Muscle layer of duodenum (tissue), 2 donors: ENCODE measurements around the gene KCNQ5.

ENCODE experiments used
- H3K27ac ChIP-seq: one replicate; pipeline ENCODE4 v1.7.0; 2013; ENCODE audit warnings: mild to moderate bottlenecking, low read length
- H3K27me3 ChIP-seq: one replicate; pipeline ENCODE4 v1.7.0; 2013; ENCODE audit warnings: low read depth, mild to moderate bottlenecking, control low read depth, low read length
- H3K36me3 ChIP-seq, 2 donors: one replicate each; pipeline ENCODE4 v1.7.0; 2013; ENCODE audit warnings: low read length in 2 of 2, control low read depth in 1 of 2, mild to moderate bottlenecking in 1 of 2; ENCODE audit not compliant: insufficient read depth in 2 of 2, control insufficient read depth in 1 of 2
- H3K4me1 ChIP-seq, 2 donors: one replicate each; pipeline ENCODE4 v1.7.0; 2013; ENCODE audit warnings: low read length in 2 of 2, mild to moderate bottlenecking in 2 of 2, control low read depth in 1 of 2, moderate library complexity in 1 of 2; ENCODE audit not compliant: insufficient read depth in 2 of 2, control insufficient read depth in 1 of 2
- H3K4me3 ChIP-seq, 2 donors: one replicate each; pipeline ENCODE4 v1.7.0; 2013; ENCODE audit warnings: low read length in 2 of 2, low read depth in 1 of 2, mild to moderate bottlenecking in 1 of 2
- H3K9me3 ChIP-seq, 2 donors: one replicate each; pipeline ENCODE4 v1.7.0; 2013; ENCODE audit warnings: low read length in 2 of 2, control low read depth in 1 of 2, mild to moderate bottlenecking in 1 of 2; ENCODE audit not compliant: control insufficient read depth in 1 of 2
- donor health status: healthy.

The KCNQ5 gene

GRCh38 chr6:72925136-72925535 is 303.3 kb downstream of the KCNQ5 start:
- Histone ChIP-seq H3K4me3 (no peak overlapping the region), H3K4me1 (no peaks in the 10 kb centered on the region), H3K27me3 (no peaks in the 10 kb centered on the region), H3K9me3 (no peaks in the 10 kb centered on the region), H3K36me3 (no peaks in the 10 kb centered on the region), H3K27ac (no peak overlapping the region)

GRCh38 chr6:72930556-72931132 is 308.8 kb downstream of the KCNQ5 start:
- no peaks in the 10 kb centered on the region for H3K9me3 ChIP-seq
- H3K27me3 ChIP-seq: no peaks in the 10 kb centered on the region
- H3K27ac ChIP-seq: no peak overlapping the region

GRCh38 chr6:72931325-72931887 is 309.5 kb downstream of the KCNQ5 start:
- H3K9me3 ChIP-seq: no peaks in the 10 kb centered on the region
- no peaks in the 10 kb centered on the region for H3K36me3 ChIP-seq
- H3K27me3 ChIP-seq: no peaks in the 10 kb centered on the region
- no peak overlapping the region for H3K27ac ChIP-seq
- no peaks in the 10 kb centered on the region for H3K4me1 ChIP-seq
- H3K4me3 ChIP-seq: no peak overlapping the region

More at GRCh38 chr6:72930556-72931132, 308.8 kb downstream of the KCNQ5 start:
- Histone ChIP-seq H3K36me3 (no peaks in the 10 kb centered on the region), H3K4me3 (no peak overlapping the region), H3K4me1 (no peaks in the 10 kb centered on the region)

GRCh38 chr6:72933233-72933632 is 311.4 kb downstream of the KCNQ5 start:
- Histone ChIP-seq H3K9me3 (no peaks in the 10 kb centered on the region), H3K27me3 (no peaks in the 10 kb centered on the region), H3K4me3 (no peak overlapping the region), H3K4me1 (no peaks in the 10 kb centered on the region), H3K36me3 (no peaks in the 10 kb centered on the region), H3K27ac (no peak overlapping the region)

GRCh38 chr6:72936766-72937559 is 315.1 kb downstream of the KCNQ5 start:
- Histone ChIP-seq H3K9me3 (no peaks in the 10 kb centered on the region), H3K36me3 (no peaks in the 10 kb centered on the region), H3K27ac (no peak overlapping the region), H3K4me3 (no peak overlapping the region), H3K4me1 (no peaks in the 10 kb centered on the region), H3K27me3 (no peaks in the 10 kb centered on the region)

GRCh38 chr6:72938104-72938503 is 316.2 kb downstream of the KCNQ5 start:
- Histone ChIP-seq H3K27me3 (no peaks in the 10 kb centered on the region), H3K27ac (no peak overlapping the region), H3K36me3 (no peaks in the 10 kb centered on the region), H3K4me1 (no peaks in the 10 kb centered on the region), H3K4me3 (no peak overlapping the region), H3K9me3 (no peaks in the 10 kb centered on the region)

GRCh38 chr6:72939004-72939403 is 317.1 kb downstream of the KCNQ5 start:
- Histone ChIP-seq H3K4me1 (no peaks in the 10 kb centered on the region), H3K36me3 (no peaks in the 10 kb centered on the region), H3K27ac (no peak overlapping the region), H3K27me3 (no peaks in the 10 kb centered on the region), H3K9me3 (no peaks in the 10 kb centered on the region), H3K4me3 (no peak overlapping the region)

- Histone ChIP-seq H3K36me3 (no peaks in the 10 kb centered on the region), H3K9me3 (no peaks in the 10 kb centered on the region), H3K27me3 (no peaks in the 10 kb centered on the region), H3K4me1 (no peaks in the 10 kb centered on the region), H3K27ac (no peak overlapping the region), H3K4me3 (no peak overlapping the region)
These were observed 318.4 kb downstream of the KCNQ5 start for GRCh38 chr6:72940265-72940664.

GRCh38 chr6:72941263-72941662 is 319.4 kb downstream of the KCNQ5 start:
- Histone ChIP-seq H3K4me1 (no peaks in the 10 kb centered on the region), H3K9me3 (no peaks in the 10 kb centered on the region), H3K27ac (no peak overlapping the region), H3K36me3 (no peaks in the 10 kb centered on the region), H3K27me3 (no peaks in the 10 kb centered on the region), H3K4me3 (no peak overlapping the region)

GRCh38 chr6:72941751-72942150 is 319.9 kb downstream of the KCNQ5 start:
- no peak overlapping the region for H3K4me3 ChIP-seq
- no peaks in the 10 kb centered on the region for H3K36me3 ChIP-seq

GRCh38 chr6:72943699-72944098 is 321.8 kb downstream of the KCNQ5 start:
- H3K4me1 ChIP-seq: no peaks in the 10 kb centered on the region
- no peak overlapping the region for H3K27ac ChIP-seq
- no peak overlapping the region for H3K4me3 ChIP-seq
- H3K36me3 ChIP-seq: no peaks in the 10 kb centered on the region
- H3K27me3 ChIP-seq: no peaks in the 10 kb centered on the region
- H3K9me3 ChIP-seq: no peaks in the 10 kb centered on the region

More at GRCh38 chr6:72941751-72942150, 319.9 kb downstream of the KCNQ5 start:
- no peak overlapping the region for H3K27ac ChIP-seq
- H3K4me1 ChIP-seq: no peaks in the 10 kb centered on the region
- H3K9me3 ChIP-seq: no peaks in the 10 kb centered on the region
- no peaks in the 10 kb centered on the region for H3K27me3 ChIP-seq
